Activated T-helper 17 cell treated with anti-CD3 and anti-CD28 coated beads, Interleukin-2, amount 50 U/mL, for 72 hours (primary cell): ENCODE results near the gene RCAN2. TPM values are rescaled to one million over a fixed set of nuclear protein-coding genes. Genes with fewer than 3 reads are reported as not detected.

Experiments
- ATAC-seq: fragments of 150-1000 bp; cut with Tn5 transposase; replicated peaks from 2 replicates; pipeline ENCODE4 v1.10.0; 2021; ENCODE audit warnings: mild to moderate bottlenecking, moderate library complexity
- H3K27ac Mint-ChIP-seq: one replicate; pipeline ENCODE4 v1.8.0; 2022; ENCODE audit warnings: mixed read lengths
- H3K27me3 Mint-ChIP-seq: one replicate; pipeline ENCODE4 v1.8.0; 2022; ENCODE audit warnings: mixed read lengths
- H3K36me3 Mint-ChIP-seq: one replicate; pipeline ENCODE4 v1.8.0; 2022; ENCODE audit warnings: low read depth, mild to moderate bottlenecking, mixed read lengths
- H3K4me1 Mint-ChIP-seq: one replicate; pipeline ENCODE4 v1.8.0; 2022; ENCODE audit warnings: mixed read lengths
- H3K4me3 Mint-ChIP-seq: one replicate; pipeline ENCODE4 v1.8.0; 2022; ENCODE audit warnings: mild to moderate bottlenecking, mixed read lengths
- H3K9me3 Mint-ChIP-seq: one replicate; pipeline ENCODE4 v1.8.0; 2022; ENCODE audit warnings: mixed read lengths
- total RNA-seq, 2 donors: library from RNA; stranded (reverse); gene quantifications; one replicate each; pipeline ENCODE4 v1.2.3, GENCODE V29; 2022

Gene RCAN2
- total RNA-seq, 2 donors from 2014 or later = 0.95 to 10.6 TPM

GRCh38 chr6:46468403-46469010, 22.7 kb downstream of the RCAN2 start:
- H3K4me1 Mint-ChIP-seq = no peaks in the 10 kb centered on the region
- peaks cover 21% of the 10 kb centered on the region for H3K27me3 Mint-ChIP-seq
- no peak overlapping the region for H3K4me3 Mint-ChIP-seq
- H3K9me3 Mint-ChIP-seq = no peaks in the 10 kb centered on the region
- ATAC-seq = no peak
- H3K27ac Mint-ChIP-seq = no peak overlapping the region
- H3K36me3 Mint-ChIP-seq = no peaks in the 10 kb centered on the region

GRCh38 chr6:46466570-46466969, 24.7 kb downstream of the RCAN2 start:
- no peaks in the 10 kb centered on the region for H3K36me3 Mint-ChIP-seq
- ATAC-seq = no peak
- H3K27ac Mint-ChIP-seq = no peak overlapping the region
- no peak overlapping the region for H3K4me3 Mint-ChIP-seq
- no peaks in the 10 kb centered on the region for H3K9me3 Mint-ChIP-seq
- H3K4me1 Mint-ChIP-seq = no peaks in the 10 kb centered on the region
- H3K27me3 Mint-ChIP-seq = peaks cover 26% of the 10 kb centered on the region

DNA sequence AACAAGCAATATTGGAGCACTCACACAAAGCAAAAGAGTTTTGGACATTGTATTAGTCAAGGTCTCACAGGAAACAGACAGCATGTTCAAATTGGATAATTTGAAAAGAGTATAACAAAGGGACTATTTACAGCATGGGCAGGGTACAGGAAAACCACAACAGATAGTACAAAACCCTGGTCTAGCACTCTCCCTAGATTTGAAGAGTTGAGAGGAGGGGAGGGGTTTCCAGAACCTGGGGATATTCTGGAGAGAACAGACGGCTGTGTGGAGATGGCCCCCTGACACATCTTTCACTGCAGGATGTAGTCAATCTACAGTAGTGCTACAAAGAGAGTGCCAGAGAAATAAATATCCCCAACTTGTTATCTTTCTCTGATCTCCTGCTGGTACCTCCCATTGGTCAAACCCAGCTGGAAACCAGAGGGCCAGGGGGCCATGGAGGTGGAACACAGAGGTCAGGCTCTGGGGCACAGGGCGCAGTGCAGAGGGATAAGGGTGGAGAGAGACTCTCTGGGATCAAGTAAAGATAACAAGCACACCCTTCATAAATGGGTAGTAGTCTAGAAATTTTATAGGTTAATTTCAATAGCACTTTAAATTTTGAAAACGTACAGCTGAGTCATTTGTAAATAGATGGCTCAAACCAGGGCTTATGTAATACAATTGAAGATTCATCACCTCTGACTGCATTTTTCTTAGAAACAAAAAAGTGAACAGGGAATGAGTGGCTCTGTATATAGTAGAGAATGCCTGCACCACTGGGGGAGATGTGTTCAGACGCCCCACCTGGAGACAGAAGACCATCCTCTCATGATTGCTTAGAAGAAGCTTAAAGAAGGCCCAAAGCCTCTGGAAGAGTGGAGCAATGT, 25.7 kb downstream of the RCAN2 start:
- Mint-ChIP-seq H3K27me3 (peaks cover 18% of the 10 kb centered on the region), H3K9me3 (no peaks in the 10 kb centered on the region), H3K4me3 (no peak overlapping the region), H3K27ac (no peak overlapping the region), H3K4me1 (no peaks in the 10 kb centered on the region), H3K36me3 (no peaks in the 10 kb centered on the region)
- ATAC-seq = no peak

- ATAC-seq = no peak
- Mint-ChIP-seq H3K4me1 (no peaks in the 10 kb centered on the region), H3K9me3 (no peaks in the 10 kb centered on the region)
Measured at GRCh38 chr6:46456297-46456696, 35.0 kb downstream of the RCAN2 start.

GRCh38 chr6:46454691-46455090, 36.6 kb downstream of the RCAN2 start:
- Mint-ChIP-seq H3K4me1 (no peaks in the 10 kb centered on the region), H3K9me3 (no peaks in the 10 kb centered on the region), H3K27ac (no peak overlapping the region), H3K27me3 (peaks cover 15% of the 10 kb centered on the region), H3K4me3 (no peak overlapping the region), H3K36me3 (no peaks in the 10 kb centered on the region)
- no peak for ATAC-seq

More at GRCh38 chr6:46456297-46456696, 35.0 kb downstream of the RCAN2 start:
- Mint-ChIP-seq H3K36me3 (no peaks in the 10 kb centered on the region), H3K27me3 (peaks cover 15% of the 10 kb centered on the region), H3K27ac (no peak overlapping the region), H3K4me3 (no peak overlapping the region)

DNA sequence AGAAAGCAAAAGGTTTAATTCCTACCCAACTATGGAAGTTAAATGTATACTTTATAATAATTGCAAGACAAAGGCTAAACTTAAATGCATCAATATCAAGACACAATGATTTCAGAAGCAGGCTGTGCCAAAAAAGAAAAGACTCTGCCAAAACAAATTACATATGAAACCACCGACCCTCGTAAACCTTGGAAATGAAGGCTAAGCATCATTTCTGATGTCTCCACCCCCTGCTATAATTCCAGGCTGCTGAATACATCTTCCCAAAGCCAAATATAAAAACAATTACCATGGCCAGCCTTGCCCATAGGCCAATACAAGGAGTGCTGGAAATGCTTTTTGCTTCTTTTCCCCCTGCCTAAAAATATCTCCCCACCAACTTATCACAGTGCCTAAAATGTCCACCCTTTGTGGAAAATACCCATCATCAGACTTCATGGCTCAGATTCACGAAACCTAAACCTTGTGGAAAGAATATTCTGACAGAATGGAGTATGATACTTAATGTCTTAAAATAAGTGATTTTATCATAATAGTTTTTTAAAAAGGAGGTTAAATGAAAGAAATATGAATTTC, 37.4 kb downstream of the RCAN2 start:
- Mint-ChIP-seq H3K4me1 (no peaks in the 10 kb centered on the region), H3K27ac (no peak overlapping the region), H3K4me3 (no peak overlapping the region), H3K27me3 (peaks cover 15% of the 10 kb centered on the region), H3K9me3 (no peaks in the 10 kb centered on the region), H3K36me3 (no peaks in the 10 kb centered on the region)
- no peak for ATAC-seq

DNA sequence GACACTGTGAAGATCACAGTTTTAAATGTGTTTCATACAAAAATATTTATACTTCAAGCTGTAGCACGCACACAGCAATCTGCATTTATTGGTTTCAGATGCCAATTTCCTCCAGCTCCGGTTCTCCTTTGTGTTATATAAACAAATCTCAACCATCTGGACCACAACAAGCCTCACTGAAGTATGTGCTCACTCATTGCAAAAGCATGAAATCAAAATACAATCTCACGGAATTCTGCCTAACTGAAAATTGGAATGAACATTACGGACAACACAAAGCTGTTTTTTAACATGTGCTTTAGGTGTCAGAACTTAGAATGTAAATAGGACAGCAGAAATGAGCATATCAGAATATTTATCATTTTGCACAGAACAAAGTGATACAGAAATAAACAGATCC, 38.0 kb downstream of the RCAN2 start:
- Mint-ChIP-seq H3K4me1 (no peaks in the 10 kb centered on the region), H3K9me3 (no peaks in the 10 kb centered on the region), H3K27ac (no peak overlapping the region), H3K4me3 (no peak overlapping the region), H3K36me3 (no peaks in the 10 kb centered on the region), H3K27me3 (peaks cover 15% of the 10 kb centered on the region)
- ATAC-seq = no peak

DNA sequence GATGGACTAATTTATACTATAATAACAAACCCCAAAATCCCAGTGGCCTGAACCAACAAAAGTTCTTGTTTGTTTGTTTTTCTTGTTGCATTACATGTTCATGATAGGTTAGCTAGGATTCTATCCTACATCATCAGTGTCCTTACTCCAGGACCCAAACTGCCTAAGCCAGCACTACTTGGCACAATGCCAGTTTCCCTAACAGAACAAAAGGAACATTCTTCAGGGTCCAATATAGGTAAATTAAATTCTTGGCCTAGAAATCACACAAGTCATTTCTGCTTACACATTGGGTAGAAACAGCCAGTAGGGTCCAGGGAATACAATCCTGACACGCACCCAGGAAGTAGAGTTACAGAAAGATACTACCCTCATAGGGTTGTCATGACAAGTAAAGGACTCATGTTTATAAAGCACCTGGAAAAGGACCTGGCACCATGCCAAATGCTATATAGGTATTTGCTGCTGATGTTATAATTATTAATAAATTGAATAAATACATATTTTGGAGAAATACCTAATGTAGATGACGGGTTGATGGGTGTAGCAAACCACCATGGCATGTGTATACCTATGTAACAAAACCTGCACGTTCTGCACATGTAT, 38.8 kb downstream of the RCAN2 start:
- H3K4me3 Mint-ChIP-seq = no peak overlapping the region
- H3K27me3 Mint-ChIP-seq = peaks cover 13% of the 10 kb centered on the region
- ATAC-seq = no peak
- no peaks in the 10 kb centered on the region for H3K9me3 Mint-ChIP-seq
- no peak overlapping the region for H3K27ac Mint-ChIP-seq
- H3K4me1 Mint-ChIP-seq = no peaks in the 10 kb centered on the region
- no peaks in the 10 kb centered on the region for H3K36me3 Mint-ChIP-seq

GRCh38 chr6:46451343-46451742, 39.9 kb downstream of the RCAN2 start:
- Mint-ChIP-seq H3K4me1 (no peaks in the 10 kb centered on the region), H3K4me3 (no peak overlapping the region), H3K27me3 (peaks cover 11% of the 10 kb centered on the region), H3K27ac (no peak overlapping the region), H3K9me3 (no peaks in the 10 kb centered on the region), H3K36me3 (no peaks in the 10 kb centered on the region)
- ATAC-seq = no peak

DNA sequence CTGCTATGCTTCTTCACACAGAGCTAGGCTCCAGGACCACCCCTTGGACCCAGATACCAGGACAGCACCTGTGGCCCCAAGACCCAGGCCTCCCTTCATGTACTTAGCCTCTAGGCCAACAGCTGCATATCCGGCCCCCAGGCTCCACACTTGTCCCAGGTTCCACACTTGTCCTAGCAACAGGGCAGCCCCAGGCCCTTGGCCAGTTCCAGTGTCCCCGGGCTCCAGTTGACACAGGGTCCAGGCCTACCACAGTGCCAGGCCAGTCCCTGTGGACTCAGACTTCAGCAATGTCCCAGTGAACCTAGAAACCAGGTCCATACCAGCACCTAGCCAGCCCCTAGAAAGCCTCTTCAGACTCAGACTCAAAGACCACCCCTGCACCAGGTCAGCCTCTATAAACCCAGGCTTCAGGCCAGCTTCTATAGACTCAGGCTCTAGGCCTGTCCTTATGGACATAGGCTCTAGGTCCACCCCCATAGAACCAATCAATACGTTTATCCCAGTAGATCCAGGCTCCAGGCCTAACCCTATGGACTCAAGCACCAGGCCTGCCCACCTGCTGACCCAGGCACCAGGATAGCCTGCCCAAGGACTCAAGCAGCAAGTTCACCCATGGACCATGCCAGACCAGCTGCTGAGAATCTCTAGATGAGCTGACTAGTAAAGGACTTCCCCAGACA, 46.3 kb downstream of the RCAN2 start:
- H3K9me3 Mint-ChIP-seq = peaks cover 10% of the 10 kb centered on the region
- ATAC-seq = no peak
- H3K27me3 Mint-ChIP-seq = peaks cover 15% of the 10 kb centered on the region
- no peak overlapping the region for H3K4me3 Mint-ChIP-seq
- H3K36me3 Mint-ChIP-seq = no peaks in the 10 kb centered on the region
- no peak overlapping the region for H3K27ac Mint-ChIP-seq
- no peaks in the 10 kb centered on the region for H3K4me1 Mint-ChIP-seq

- H3K9me3 Mint-ChIP-seq = peaks cover 10% of the 10 kb centered on the region
- no peaks in the 10 kb centered on the region for H3K4me1 Mint-ChIP-seq
- peaks cover 19% of the 10 kb centered on the region for H3K27me3 Mint-ChIP-seq
- H3K4me3 Mint-ChIP-seq = no peak overlapping the region
- ATAC-seq = no peak
- H3K27ac Mint-ChIP-seq = no peak overlapping the region
- H3K36me3 Mint-ChIP-seq = no peaks in the 10 kb centered on the region
Measured at GRCh38 chr6:46443623-46444022, 47.6 kb downstream of the RCAN2 start.

DNA sequence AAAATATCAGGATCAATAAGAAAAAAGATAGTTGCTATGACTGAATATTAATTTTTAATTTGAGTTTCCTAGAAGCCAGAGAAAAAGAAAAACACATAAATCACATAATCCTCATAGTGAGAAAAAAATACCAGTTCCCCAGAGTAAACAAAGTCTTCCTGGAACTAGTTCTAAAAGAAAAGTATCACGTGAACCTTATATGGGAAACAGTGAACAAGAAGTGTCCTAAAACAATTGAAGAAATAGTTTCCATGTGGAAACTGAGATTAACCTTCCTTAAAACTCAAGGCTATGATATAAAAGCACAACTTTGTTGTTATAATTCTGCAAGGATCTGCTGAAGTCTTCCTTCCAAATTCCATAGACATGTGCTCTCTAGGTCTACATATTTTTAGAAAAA, 50.6 kb downstream of the RCAN2 start:
- H3K9me3 Mint-ChIP-seq = peaks cover 6% of the 10 kb centered on the region
- ATAC-seq = no peak
- H3K27me3 Mint-ChIP-seq = peaks cover 9% of the 10 kb centered on the region
- H3K4me3 Mint-ChIP-seq = no peak overlapping the region
- no peaks in the 10 kb centered on the region for H3K4me1 Mint-ChIP-seq
- H3K36me3 Mint-ChIP-seq = no peaks in the 10 kb centered on the region
- H3K27ac Mint-ChIP-seq = no peak overlapping the region

DNA sequence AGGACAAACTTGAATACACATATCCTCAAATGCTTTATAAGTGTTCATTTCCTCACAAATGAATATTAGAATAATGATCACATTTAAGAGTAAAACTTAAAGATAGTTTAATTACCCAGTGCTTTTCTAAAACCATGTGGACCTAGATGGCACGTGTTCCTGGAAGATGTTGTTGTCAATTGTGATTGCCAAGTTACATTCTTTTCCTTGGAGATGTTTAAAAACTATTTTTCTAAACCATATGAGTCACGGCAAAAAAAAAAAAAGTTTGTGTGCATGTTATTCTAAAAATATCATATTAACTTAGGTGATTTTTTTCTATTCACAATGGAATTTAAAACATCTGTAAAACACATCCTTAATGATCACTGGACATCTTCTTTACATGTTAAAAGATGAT, 51.1 kb downstream of the RCAN2 start:
- Mint-ChIP-seq H3K27me3 (peaks cover 4% of the 10 kb centered on the region), H3K9me3 (peaks cover under 1% of the 10 kb centered on the region), H3K27ac (no peak overlapping the region), H3K4me1 (no peaks in the 10 kb centered on the region), H3K36me3 (no peaks in the 10 kb centered on the region), H3K4me3 (no peak overlapping the region)
- no peak for ATAC-seq

DNA sequence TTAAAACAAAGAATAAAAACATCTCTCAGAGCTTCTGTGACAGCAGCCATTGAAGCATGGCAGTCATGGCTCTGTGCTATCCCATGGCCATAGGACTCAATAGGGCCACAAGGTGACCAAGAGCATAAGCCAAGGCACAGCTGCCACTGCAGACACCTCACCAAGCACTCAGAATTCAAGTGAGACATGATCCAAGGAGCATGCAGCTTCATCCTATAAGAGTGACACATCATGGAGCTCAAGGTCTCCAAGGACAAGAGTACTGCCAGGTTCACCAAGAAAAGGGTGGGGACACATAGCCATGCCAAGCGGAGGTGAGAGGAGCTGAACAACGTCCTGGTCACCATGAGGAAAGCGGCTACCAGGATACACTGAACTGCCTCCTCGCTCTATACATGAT, 53.0 kb downstream of the RCAN2 start:
- Mint-ChIP-seq H3K36me3 (no peaks in the 10 kb centered on the region), H3K27ac (no peak overlapping the region), H3K4me1 (no peaks in the 10 kb centered on the region), H3K4me3 (no peak overlapping the region), H3K27me3 (peaks cover 10% of the 10 kb centered on the region), H3K9me3 (no peaks in the 10 kb centered on the region)
- no peak for ATAC-seq
